Mesendoderm (in vitro differentiated cells): ENCODE measurements around the gene FADS2.

Source experiments
- DNase-seq: peaks from one replicate; pipeline ENCODE4 v3.0.0; 2013
- H2AK5ac ChIP-seq: 2 replicates; pipeline ENCODE4 v1.6.1; 2013; ENCODE audit warnings: low read length, inconsistent platforms
- H2BK120ac ChIP-seq: 2 replicates; pipeline ENCODE4 v1.6.1; 2013; ENCODE audit warnings: low read depth, mild to moderate bottlenecking, low read length, moderate library complexity, mixed read lengths
- H2BK15ac ChIP-seq: replicated peaks from 2 replicates; pipeline ENCODE4 v1.6.1; 2013; ENCODE audit warnings: low read depth, mild to moderate bottlenecking, moderate library complexity
- H2BK5ac ChIP-seq: 2 replicates; pipeline ENCODE4 v1.6.1; 2013; ENCODE audit warnings: low read length, inconsistent platforms
- H3K18ac ChIP-seq: 2 replicates; pipeline ENCODE4 v1.6.1; 2013; ENCODE audit warnings: mild to moderate bottlenecking, low read length, mixed read lengths
- H3K23ac ChIP-seq: one replicate; pipeline ENCODE4 v1.6.1; 2013; ENCODE audit warnings: low read length
- H3K27ac ChIP-seq: 2 replicates; pipeline ENCODE4 v1.5.1; 2013; ENCODE audit warnings: low read depth, mild to moderate bottlenecking, inconsistent platforms, low read length, moderate library complexity
- H3K27me3 ChIP-seq: 2 replicates; pipeline ENCODE4 v1.6.1; 2013; ENCODE audit warnings: low read length, control low read depth, mild to moderate bottlenecking, inconsistent platforms; ENCODE audit not compliant: insufficient read depth, poor library complexity
- H3K36me3 ChIP-seq: 2 replicates; pipeline ENCODE4 v1.6.1; 2013; ENCODE audit warnings: low read length, inconsistent platforms; ENCODE audit not compliant: control insufficient read depth, insufficient read depth
- H3K4ac ChIP-seq: one replicate; pipeline ENCODE4 v1.6.1; 2013; ENCODE audit warnings: low read depth, mild to moderate bottlenecking, low read length, moderate library complexity
- H3K4me1 ChIP-seq: 2 replicates; pipeline ENCODE4 v1.6.1; 2013; ENCODE audit warnings: low read depth, low read length, inconsistent platforms; ENCODE audit not compliant: control insufficient read depth
- H3K4me2 ChIP-seq: 2 replicates; pipeline ENCODE4 v1.6.1; 2013; ENCODE audit warnings: low read length
- H3K4me3 ChIP-seq: 2 replicates; pipeline ENCODE4 v1.5.1; 2013; ENCODE audit warnings: mild to moderate bottlenecking, low read length
- H3K56ac ChIP-seq: one replicate; pipeline ENCODE4 v1.6.1; 2013; ENCODE audit warnings: low read length
- H3K79me1 ChIP-seq: 2 replicates; pipeline ENCODE4 v1.6.1; 2013; ENCODE audit warnings: low read length, inconsistent platforms
- H3K79me2 ChIP-seq: 2 replicates; pipeline ENCODE4 v1.6.1; 2013; ENCODE audit warnings: mild to moderate bottlenecking, low read length; ENCODE audit not compliant: control insufficient read depth, insufficient read depth
- H3K9ac ChIP-seq: 2 replicates; pipeline ENCODE4 v1.6.1; 2013; ENCODE audit warnings: low read length, inconsistent platforms
- H4K5ac ChIP-seq: one replicate; pipeline ENCODE4 v1.6.1; 2013; ENCODE audit warnings: low read length
- H4K8ac ChIP-seq: one replicate; pipeline ENCODE4 v1.6.1; 2013; ENCODE audit warnings: low read depth, mild to moderate bottlenecking, control low read depth, low read length, moderate library complexity
- WGBS: extraction: QIAGEN DNeasy Blood & Tissue Kit; methylation state at CpG from one replicate; pipeline ENCODE4 v1.1.7; 2013; ENCODE audit warnings: low lambda C conversion rate, missing lambda C conversion rate; ENCODE audit not compliant: insufficient coverage; ENCODE audit errors: extremely low coverage; 5-methylcytosine and 5-hydroxymethylcytosine counted together

FADS2 gene

DNA sequence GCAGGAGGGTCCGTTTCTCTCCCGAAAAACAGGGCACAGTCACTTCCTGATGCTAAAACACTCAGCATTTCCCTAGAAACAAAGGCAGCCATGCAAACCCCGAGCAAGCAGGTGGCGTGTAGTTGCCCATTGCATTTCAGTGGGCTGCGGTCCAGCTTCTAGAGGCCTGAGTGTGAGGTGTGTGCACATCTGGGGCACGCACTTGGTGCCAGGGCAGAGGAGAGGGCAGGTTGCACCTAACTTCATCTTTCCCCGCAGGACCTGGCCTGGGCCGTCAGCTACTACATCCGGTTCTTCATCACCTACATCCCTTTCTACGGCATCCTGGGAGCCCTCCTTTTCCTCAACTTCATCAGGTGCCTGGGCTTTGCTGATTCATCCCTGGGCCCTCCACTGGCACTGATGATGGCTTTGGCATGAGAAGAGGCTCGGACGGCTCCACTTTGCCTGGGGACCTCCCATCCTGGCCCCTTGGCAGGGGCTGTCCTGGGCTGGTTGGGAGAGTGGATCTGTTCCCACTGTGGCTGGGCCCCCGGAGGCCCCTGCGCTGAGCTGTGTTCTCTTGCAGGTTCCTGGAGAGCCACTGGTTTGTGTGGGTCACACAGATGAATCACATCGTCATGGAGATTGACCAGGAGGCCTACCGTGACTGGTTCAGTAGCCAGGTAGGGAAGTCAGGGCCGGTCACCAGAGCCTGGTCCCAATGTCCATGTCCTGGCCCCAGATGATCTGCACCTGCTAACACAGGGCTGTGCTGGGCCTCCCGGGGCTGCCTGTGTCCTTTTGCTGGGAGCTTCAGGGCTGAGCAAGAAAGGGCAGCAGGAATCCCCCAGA lies 34.8 kb downstream of the FADS2 start:
- Histone ChIP-seq H3K18ac (no peak overlapping the region), H3K56ac (no peak overlapping the region), H3K79me2 (no peaks in the 10 kb centered on the region), H2AK5ac (no peak overlapping the region), H3K27me3 (no peaks in the 10 kb centered on the region), H3K4ac (no peak overlapping the region), H3K23ac (no peak overlapping the region), H4K8ac (no peak overlapping the region), H3K27ac (no peak overlapping the region), H3K4me1 (no peaks in the 10 kb centered on the region), H2BK5ac (no peak overlapping the region), H2BK120ac (no peak overlapping the region), H3K36me3 (peaks cover 20% of the 10 kb centered on the region), H3K79me1 (no peaks in the 10 kb centered on the region), H3K9ac (no peak overlapping the region), H3K4me3 (no peak overlapping the region), H3K4me2 (no peak overlapping the region), H4K5ac (no peak overlapping the region), H2BK15ac (no peak overlapping the region)
- no CpG with 5 or more reads among the region's 18 CpGs for WGBS
- no peak for DNase-seq

DNA sequence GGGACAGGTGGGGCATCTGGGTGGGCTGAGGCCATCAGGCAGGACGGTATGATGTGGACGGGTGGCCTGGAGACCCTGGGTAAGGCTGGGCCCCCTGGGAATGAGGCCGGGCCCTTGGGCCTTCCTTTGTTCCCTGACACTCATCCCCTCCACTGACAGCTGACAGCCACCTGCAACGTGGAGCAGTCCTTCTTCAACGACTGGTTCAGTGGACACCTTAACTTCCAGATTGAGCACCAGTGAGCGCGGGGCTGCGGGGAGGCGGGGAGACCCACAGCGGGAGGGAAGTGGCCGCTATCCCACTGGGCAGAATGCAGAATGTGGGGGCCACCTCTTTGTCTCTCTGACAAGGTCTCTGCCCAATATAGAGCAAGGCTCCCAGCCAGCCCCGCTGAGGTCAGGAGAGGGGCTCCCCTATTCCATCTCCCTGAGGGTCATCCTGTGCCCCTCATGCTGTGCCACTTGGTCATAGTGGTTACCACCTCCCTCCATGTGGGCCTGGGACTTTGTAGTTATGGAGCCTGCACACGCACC lies 35.5 kb downstream of the FADS2 start:
- Histone ChIP-seq H3K27me3 (no peaks in the 10 kb centered on the region), H2BK15ac (no peak overlapping the region), H3K27ac (no peak overlapping the region), H4K8ac (no peak overlapping the region), H3K4me3 (no peak overlapping the region), H2BK5ac (no peak overlapping the region), H2BK120ac (no peak overlapping the region), H3K79me1 (no peaks in the 10 kb centered on the region), H3K23ac (no peak overlapping the region), H3K18ac (no peak overlapping the region), H3K9ac (no peak overlapping the region), H3K36me3 (peaks cover 20% of the 10 kb centered on the region), H3K79me2 (no peaks in the 10 kb centered on the region), H4K5ac (no peak overlapping the region), H3K4me2 (no peak overlapping the region), H3K4me1 (no peaks in the 10 kb centered on the region), H3K56ac (no peak overlapping the region), H2AK5ac (no peak overlapping the region), H3K4ac (no peak overlapping the region)
- DNase-seq, result no peak
- no CpG with 5 or more reads among the region's 13 CpGs for WGBS

GRCh38 chr11:61864814-61865775 lies 37.0 kb downstream of the FADS2 start:
- DNase-seq, result no peak
- WGBS, result no CpG with 5 or more reads among the region's 20 CpGs
- no peak overlapping the region for H3K4me3 ChIP-seq

GRCh38 chr11:61866231-61866957 lies 38.3 kb downstream of the FADS2 start:
- Histone ChIP-seq H3K79me2 (no peaks in the 10 kb centered on the region), H3K23ac (no peak overlapping the region), H3K27ac (no peak overlapping the region), H4K8ac (no peak overlapping the region), H3K4me3 (no peak overlapping the region), H4K5ac (no peak overlapping the region), H2AK5ac (no peak overlapping the region), H2BK15ac (no peak overlapping the region), H3K18ac (no peak overlapping the region), H3K4me1 (peaks cover 2% of the 10 kb centered on the region), H3K56ac (no peak overlapping the region), H3K9ac (no peak overlapping the region), H3K4ac (no peak overlapping the region), H2BK120ac (no peak overlapping the region), H3K27me3 (no peaks in the 10 kb centered on the region), H3K79me1 (no peaks in the 10 kb centered on the region), H3K4me2 (no peak overlapping the region), H3K36me3 (peaks cover 12% of the 10 kb centered on the region), H2BK5ac (no peak overlapping the region)
- no peak for DNase-seq
- no CpG with 5 or more reads among the region's 18 CpGs for WGBS

More at GRCh38 chr11:61864814-61865775, 37.0 kb downstream of the FADS2 start:
- Histone ChIP-seq H3K79me2 (no peaks in the 10 kb centered on the region), H2BK5ac (no peak overlapping the region), H3K23ac (no peak overlapping the region), H3K27ac (no peak overlapping the region), H2BK120ac (no peak overlapping the region), H2AK5ac (no peak overlapping the region), H3K4ac (no peak overlapping the region), H3K18ac (no peak overlapping the region), H3K27me3 (no peaks in the 10 kb centered on the region), H3K56ac (no peak overlapping the region), H3K79me1 (no peaks in the 10 kb centered on the region), H4K5ac (no peak overlapping the region), H3K36me3 (peaks cover 14% of the 10 kb centered on the region), H2BK15ac (no peak overlapping the region), H4K8ac (no peak overlapping the region), H3K4me1 (peaks cover 2% of the 10 kb centered on the region), H3K4me2 (no peak overlapping the region), H3K9ac (no peak overlapping the region)

DNA sequence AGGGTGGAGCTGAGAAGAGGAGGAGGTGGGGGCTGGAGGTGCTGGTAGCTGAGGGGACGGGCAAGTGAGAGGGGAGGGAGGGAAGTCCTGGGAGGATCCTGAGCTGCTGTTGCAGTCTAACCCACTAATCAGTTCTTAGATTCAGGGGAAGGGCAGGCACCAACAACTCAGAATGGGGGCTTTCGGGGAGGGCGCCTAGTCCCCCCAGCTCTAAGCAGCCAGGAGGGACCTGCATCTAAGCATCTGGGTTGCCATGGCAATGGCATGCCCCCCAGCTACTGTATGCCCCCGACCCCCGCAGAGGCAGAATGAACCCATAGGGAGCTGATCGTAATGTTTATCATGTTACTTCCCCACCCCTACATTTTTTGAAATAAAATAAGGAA lies 38.9 kb downstream of the FADS2 start:
- no peak overlapping the region for H3K56ac ChIP-seq
- H3K27me3 ChIP-seq, result no peaks in the 10 kb centered on the region
- H3K18ac ChIP-seq, result no peak overlapping the region
- H3K27ac ChIP-seq, result no peak overlapping the region
- H3K36me3 ChIP-seq, result peaks cover 9% of the 10 kb centered on the region
- H3K4me1 ChIP-seq, result peaks cover 2% of the 10 kb centered on the region
- H3K79me1 ChIP-seq, result no peaks in the 10 kb centered on the region
- H4K5ac ChIP-seq, result no peak overlapping the region
- H2BK15ac ChIP-seq, result no peak overlapping the region
- no peak overlapping the region for H4K8ac ChIP-seq
- H3K23ac ChIP-seq, result no peak overlapping the region
- whole genome bisulfite sequencing, result no CpG with 5 or more reads among the region's 6 CpGs
- no peak overlapping the region for H3K9ac ChIP-seq
- H3K4me2 ChIP-seq, result no peak overlapping the region
- no peak overlapping the region for H2BK5ac ChIP-seq
- H2AK5ac ChIP-seq, result no peak overlapping the region
- no peaks in the 10 kb centered on the region for H3K79me2 ChIP-seq
- DNase-seq, result no peak
- H2BK120ac ChIP-seq, result no peak overlapping the region
- H3K4me3 ChIP-seq, result no peak overlapping the region
- no peak overlapping the region for H3K4ac ChIP-seq
